RWPE1 (cell line): ENCODE measurements around the gene PHETA1.
"Not testable (repeated sequence)": the region's sequence is repeated elsewhere in the genome, so short reads cannot be mapped to it uniquely, and the experiment has no call there.

ENCODE experiments used
- CTCF ChIA-PET: fragments of 350-600 bp; sonication (Branson Sonifier 250); formaldehyde crosslinking; extraction: SDS; loops from one replicate; lab custom pipeline; 2021; lab: Yijun Ruan, JAX
- POLR2A ChIA-PET: fragments of 400-600 bp; formaldehyde crosslinking; extraction: SDS; loops from one replicate; lab custom pipeline; 2020; ENCODE audit warnings: antibody characterized with exemption; ENCODE audit not compliant: low non-redundant PET; lab: Yijun Ruan, JAX
- DNase-seq: peaks from one replicate; pipeline ENCODE4 v3.0.0; 2012; ENCODE audit warnings: low spot score
- H3K27ac ChIP-seq: fragments of 450-650 bp; 2 replicates; pipeline ENCODE4 v1.5.1; 2017
- TF ChIP-seq, protein P1 (sequence below): fragments of 450-650 bp; conservative IDR thresholded peaks from 2 replicates; pipeline ENCODE4 v1.5.1; 2017; ENCODE audit warnings: low read depth, mild to moderate bottlenecking

PHETA1 gene

DNA sequence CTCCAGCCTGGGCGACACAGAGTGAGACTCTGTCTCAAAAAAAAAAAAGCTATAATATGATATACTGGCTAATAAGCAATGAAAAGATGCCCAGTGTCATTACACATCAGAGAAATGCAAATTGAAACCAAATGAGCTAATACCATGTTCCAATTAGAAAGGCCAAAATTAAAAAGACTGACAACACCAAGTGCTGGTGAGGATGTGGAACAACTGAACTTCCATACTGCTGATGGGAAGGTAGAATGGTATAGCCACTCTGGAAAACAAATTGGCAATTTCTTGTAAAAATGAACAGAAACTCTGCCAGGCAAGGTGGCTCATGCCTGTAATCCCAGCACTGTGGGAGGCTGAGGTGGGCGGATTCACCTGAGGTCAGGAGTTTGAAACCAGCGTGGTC is 8.5 kb upstream of the PHETA1 start:
- ChIA-PET POLR2A (no interaction called here), CTCF (no interaction called here)
- TF ChIP-seq, protein P1, sequence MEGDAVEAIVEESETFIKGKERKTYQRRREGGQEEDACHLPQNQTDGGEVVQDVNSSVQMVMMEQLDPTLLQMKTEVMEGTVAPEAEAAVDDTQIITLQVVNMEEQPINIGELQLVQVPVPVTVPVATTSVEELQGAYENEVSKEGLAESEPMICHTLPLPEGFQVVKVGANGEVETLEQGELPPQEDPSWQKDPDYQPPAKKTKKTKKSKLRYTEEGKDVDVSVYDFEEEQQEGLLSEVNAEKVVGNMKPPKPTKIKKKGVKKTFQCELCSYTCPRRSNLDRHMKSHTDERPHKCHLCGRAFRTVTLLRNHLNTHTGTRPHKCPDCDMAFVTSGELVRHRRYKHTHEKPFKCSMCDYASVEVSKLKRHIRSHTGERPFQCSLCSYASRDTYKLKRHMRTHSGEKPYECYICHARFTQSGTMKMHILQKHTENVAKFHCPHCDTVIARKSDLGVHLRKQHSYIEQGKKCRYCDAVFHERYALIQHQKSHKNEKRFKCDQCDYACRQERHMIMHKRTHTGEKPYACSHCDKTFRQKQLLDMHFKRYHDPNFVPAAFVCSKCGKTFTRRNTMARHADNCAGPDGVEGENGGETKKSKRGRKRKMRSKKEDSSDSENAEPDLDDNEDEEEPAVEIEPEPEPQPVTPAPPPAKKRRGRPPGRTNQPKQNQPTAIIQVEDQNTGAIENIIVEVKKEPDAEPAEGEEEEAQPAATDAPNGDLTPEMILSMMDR, result no peak
- H3K27ac ChIP-seq, result no peak overlapping the region
- no peak for DNase-seq

DNA sequence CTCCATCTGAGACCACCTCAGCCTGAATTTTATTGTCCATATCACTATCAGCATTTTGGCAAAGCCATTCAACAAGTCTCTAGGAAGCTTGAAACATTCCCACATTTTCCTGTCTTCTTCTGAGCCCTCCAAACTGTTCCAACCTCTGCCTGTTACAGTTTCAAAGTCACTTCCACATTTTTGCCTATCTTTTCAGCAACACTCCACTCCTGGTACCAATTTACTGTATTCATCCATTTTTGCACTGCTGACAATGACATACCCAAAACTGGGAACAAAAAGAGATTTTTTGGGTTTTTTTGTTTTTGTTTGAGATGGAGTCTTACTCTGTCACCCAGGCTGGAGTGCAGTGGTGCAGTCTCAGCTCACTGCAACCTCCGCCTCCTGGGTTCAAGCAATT is 4.3 kb upstream of the PHETA1 start:
- DNase-seq, H3K27ac ChIP-seq, CTCF ChIA-PET, POLR2A ChIA-PET: not testable (repeated sequence)

DNA sequence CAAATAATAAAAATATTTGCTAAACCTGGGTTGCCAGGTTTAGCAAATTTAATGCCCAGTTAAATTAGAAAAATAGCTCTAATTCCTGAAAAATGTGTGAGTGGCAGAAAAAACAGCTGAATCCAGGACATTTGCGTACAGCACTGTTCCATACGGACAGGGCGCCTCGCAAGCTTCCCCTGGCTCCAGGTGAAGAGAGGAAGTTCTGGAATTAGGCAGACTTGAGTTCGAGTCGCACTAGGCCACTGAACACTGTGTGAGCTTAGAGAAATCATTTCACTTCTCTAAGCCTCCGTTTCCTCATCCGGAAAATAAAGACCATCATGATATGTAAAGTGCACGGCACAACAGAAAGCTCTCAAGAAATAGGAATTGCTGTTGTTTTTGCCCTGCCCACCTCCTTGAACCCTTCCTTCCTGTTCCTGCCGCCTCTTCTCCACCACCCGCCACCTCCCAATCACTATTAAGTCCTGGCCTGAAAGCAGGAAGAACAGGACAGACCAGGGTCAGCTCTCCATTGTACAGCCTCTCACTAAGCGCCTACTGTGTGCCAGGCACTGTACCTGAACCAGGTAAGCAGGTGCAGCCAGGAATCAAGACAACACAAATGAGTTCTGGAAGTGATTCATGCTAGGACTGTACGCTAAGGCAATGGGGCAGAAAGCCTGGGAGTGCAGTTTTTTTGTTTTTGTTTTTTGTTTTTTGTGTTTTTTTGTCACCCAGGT is 763 bp upstream of the PHETA1 start:
- ChIA-PET POLR2A (no interaction called here), CTCF (interaction anchor here (0.7 to 4.3 kb wide), 2 partner anchors 27 to 35 kb away, joined by 3 to 18 read pairs; no protein-coding TSS in a partner anchor)
- H3K27ac ChIP-seq, result peak overlapping the region; percentile 58
- no peak for DNase-seq
- TF ChIP-seq, protein P1, result no peak

DNA sequence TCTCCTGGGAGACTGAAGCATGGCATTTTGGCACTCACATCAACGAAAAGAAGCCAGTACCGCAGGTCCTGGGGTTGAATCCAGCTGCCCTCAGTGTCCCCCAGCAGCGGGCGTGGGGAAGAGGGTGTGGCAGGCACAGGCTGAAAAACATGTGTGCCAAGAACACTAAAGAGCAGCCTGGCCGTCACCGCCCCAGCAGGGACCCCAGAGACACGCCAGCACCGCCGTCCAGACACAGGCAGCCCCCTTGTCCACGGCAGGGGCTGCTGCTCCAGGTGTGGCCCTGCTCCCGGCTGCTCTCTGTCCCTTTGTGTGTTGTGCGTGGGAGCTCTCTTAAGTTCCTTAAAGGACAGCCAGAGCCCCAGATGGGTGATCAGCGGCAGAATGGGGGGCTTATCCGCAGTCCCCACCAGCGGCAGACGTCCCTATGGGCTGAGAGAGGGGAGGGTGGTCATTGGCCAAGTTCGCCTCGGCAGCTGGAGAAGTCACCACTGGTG is 556 bp downstream of the PHETA1 start:
- DNase-seq, result peak; percentile 25
- H3K27ac ChIP-seq, result peak overlapping the region; percentile 58
- ChIA-PET POLR2A (no interaction called here), CTCF (interaction anchor here (0.9 to 4.3 kb wide), 2 partner anchors 28 to 37 kb away, joined by 3 to 18 read pairs; no protein-coding TSS in a partner anchor)
- TF ChIP-seq, protein P1, result no peak

DNA sequence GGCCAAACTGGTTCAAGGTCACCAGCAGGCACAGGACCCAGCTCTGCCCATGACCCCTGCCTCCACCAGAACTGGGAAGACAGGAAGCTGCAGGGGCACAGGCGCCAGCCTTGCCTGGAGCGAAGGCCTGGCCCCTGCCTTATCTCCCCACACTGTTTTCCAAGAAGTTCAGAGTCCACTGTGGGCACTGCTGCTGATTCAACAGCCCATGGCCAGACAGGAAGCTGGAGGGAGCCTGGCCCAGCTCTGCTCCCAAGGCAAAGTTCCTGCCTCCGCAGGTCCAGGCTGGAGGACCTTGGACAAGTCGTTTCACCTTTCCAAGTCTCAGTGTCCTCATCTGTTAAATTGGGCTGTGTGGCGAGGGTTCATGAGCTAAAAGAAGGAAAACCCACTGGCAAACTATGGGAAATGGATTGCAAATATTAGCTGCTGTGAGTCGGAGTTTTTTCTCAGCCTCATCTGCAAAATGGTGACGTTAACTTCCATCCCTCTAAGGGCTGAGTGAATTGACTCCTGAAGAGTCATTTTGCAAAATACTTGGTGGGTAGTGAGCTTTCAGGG is 1.2 kb downstream of the PHETA1 start:
- ChIA-PET CTCF (interaction anchor here (0.6 to 4.3 kb wide), 3 partner anchors 29 to 446 kb away, joined by 3 to 18 read pairs (median 3); no protein-coding TSS in a partner anchor), POLR2A (no interaction called here)
- H3K27ac ChIP-seq, result peak overlapping the region; percentile 58
- TF ChIP-seq, protein P1, result no peak
- no peak for DNase-seq

DNA sequence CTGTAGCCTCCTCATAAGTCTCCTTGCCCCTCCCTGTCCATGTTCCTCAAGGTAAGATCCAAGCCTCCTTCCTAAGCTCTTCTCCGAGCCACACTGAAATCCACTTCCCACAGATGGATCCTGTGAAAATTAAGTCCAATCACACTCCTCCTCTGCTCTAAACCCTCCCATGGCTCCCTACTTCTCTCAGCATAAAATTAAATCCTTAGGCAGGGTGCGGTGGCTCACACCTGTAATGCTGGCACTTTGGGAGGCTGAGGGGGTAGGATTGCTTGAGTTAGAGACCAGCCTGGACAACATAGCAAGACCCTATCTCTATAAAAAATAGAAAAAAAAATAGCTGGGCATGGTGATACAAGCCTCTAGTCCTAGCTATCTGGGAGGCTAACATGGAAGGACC is 2.3 kb downstream of the PHETA1 start:
- TF ChIP-seq, protein P1, result no peak
- ChIA-PET POLR2A (interaction anchor here (0.6 kb wide), 1 partner anchor 121 kb away, joined by 4 read pairs; no protein-coding TSS in a partner anchor), CTCF (interaction anchor here (0.6 to 4.3 kb wide), 2 partner anchors 8 to 30 kb away, joined by 4 to 18 read pairs; no protein-coding TSS in a partner anchor)
- no peak overlapping the region for H3K27ac ChIP-seq
- DNase-seq, result no peak

DNA sequence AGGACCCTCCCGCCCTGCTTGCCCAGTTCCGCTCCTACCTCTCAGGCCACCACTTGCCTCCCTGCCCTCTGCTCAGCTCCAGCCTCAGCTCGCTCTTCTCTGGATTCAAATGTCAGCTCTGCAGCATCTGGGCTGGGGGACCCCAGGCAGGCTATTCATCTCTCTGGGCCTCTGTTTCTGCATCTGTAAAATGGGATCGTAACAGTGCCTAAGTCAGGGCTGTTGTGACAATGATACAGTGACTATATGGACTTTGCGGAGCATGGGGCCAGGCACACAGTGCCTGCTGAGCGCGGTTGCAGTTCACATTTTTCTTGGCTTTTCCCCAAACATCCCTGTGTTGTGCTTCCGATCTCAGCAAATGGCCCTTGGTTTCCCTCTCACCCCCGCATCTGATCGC is 2.8 kb downstream of the PHETA1 start:
- ChIA-PET CTCF (interaction anchor here (4.3 kb wide), 1 partner anchor 31 kb away, joined by 18 read pairs; no protein-coding TSS in a partner anchor), POLR2A (interaction anchor here (0.6 kb wide), 1 partner anchor 121 kb away, joined by 4 read pairs; no protein-coding TSS in a partner anchor)
- no peak overlapping the region for H3K27ac ChIP-seq
- TF ChIP-seq, protein P1, result no peak
- no peak for DNase-seq
